Measurements from ENCODE around the gene RNPEPL1.

DNA sequence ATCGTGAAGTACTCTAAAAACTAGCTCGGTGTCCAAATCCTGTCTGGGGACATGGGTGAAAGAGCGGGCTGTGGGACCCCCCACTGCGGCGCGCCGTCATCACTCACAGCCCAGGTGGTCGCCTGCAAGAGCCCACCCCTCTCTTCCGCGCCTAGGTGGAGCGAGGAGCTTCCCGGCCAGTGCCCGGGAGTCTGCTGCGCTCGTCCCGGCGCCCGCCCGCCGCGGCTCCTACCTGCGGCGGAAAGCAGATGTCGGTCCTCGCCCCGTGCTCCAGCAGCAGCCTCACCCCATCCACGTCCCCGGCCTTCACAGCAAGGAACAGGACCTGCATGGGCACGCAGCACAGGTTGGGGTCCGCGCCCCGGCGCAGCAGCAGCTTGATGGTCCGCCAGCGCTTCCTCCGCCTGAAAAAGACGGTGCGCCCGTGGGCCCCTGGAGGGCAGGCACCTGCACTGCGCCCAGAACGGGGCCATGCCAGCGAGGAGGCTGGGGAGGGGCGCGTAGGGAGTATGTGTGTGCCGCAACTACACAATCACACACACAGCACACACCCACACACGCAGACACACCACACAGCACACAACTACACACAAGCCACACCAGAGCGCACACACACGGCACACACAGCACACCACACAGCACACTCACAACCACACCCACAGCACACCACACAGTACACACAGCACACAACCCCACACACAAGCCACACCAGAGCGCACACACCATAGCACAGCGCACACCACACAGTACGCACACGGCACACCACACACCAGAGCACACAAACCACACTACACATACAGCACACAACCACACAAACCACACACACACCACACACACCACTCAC is 47.9 kb upstream of the RNPEPL1 start:
- TF ChIP-seq CTCF (IDR thresholded peaks at IDR 0.05; ENCODE audit: insufficient read depth, low read length) (no peak), POLR2AphosphoS5 (IDR thresholded peaks at IDR 0.05; ENCODE audit: low read depth) (no peak), SPI1 (IDR thresholded peaks at IDR 0.05; ENCODE audit: borderline replicate concordance, low read depth) (no peak), REST (IDR thresholded peaks at IDR 0.05; ENCODE audit: insufficient replicate concordance, low read depth) (no peak)

Measured in HL-60 (cell line).